ENCODE measurements around the gene PSMD5.

DNA sequence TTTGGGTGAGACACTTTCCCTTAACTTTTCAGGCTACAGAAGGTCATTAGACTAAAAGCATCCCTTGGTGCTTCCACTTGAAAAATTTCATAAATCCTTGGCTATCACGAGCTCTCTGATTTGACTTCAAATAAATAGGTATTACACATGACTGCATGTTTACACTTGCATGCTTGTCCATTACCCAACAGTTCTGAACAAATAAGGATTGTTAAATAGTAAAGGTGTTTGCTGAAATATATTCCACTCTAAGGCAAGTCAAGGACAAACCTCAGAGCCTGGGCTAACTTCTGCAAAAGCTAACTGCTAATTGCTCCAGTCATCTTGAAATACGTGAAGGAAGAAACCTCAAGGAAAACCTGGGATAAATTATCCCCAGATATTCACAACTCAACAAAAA lies 64.0 kb downstream of the PSMD5 start:
- no peak for TF ChIP-seq JUNB (IDR thresholded peaks at IDR 0.05)
- TF ChIP-seq, protein P1, sequence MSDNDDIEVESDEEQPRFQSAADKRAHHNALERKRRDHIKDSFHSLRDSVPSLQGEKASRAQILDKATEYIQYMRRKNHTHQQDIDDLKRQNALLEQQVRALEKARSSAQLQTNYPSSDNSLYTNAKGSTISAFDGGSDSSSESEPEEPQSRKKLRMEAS (IDR thresholded peaks at IDR 0.05; ENCODE audit: low read depth, low read length), result no peak
- no peak for TF ChIP-seq STAT1 (conservative IDR thresholded peaks at IDR 0.05)
- TF ChIP-seq ZNF622 (IDR thresholded peaks at IDR 0.05), result no peak
- TF ChIP-seq SP1 (IDR thresholded peaks at IDR 0.05; ENCODE audit: low read depth, low read length), result no peak
- TF ChIP-seq ZBED1 (IDR thresholded peaks at IDR 0.05; ENCODE audit: borderline replicate concordance), result no peak
- TF ChIP-seq TBL1XR1 (IDR thresholded peaks at IDR 0.05; ENCODE audit: low read depth, low read length), result no peak
- TF ChIP-seq, protein P2, sequence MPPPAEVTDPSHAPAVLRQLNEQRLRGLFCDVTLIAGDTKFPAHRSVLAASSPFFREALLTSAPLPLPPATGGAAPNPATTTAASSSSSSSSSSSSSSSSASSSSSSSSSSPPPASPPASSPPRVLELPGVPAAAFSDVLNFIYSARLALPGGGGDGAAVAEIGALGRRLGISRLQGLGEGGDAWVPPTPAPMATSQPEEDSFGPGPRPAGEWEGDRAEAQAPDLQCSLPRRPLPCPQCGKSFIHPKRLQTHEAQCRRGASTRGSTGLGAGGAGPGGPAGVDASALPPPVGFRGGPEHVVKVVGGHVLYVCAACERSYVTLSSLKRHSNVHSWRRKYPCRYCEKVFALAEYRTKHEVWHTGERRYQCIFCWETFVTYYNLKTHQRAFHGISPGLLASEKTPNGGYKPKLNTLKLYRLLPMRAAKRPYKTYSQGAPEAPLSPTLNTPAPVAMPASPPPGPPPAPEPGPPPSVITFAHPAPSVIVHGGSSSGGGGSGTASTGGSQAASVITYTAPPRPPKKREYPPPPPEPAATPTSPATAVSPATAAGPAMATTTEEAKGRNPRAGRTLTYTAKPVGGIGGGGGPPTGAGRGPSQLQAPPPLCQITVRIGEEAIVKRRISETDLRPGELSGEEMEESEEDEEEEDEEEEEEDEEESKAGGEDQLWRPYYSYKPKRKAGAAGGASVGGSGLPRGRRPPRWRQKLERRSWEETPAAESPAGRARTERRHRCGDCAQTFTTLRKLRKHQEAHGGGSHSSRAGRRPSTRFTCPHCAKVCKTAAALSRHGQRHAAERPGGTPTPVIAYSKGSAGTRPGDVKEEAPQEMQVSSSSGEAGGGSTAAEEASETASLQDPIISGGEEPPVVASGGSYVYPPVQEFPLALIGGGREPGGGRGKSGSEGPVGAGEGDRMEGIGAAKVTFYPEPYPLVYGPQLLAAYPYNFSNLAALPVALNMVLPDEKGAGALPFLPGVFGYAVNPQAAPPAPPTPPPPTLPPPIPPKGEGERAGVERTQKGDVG (CRISPR knock-in tag; IDR thresholded peaks at IDR 0.05), result no peak

All from GM12878 (cell line).